Measurements from ENCODE around the gene TBC1D2B.

TBC1D2B gene

GRCh38 chr15:78052001-78052401 is 25.5 kb downstream of the TBC1D2B start:
- DNase-seq, result no peak

- DNase-seq, result no peak
These were observed 25.9 kb downstream of the TBC1D2B start for GRCh38 chr15:78051596-78051995.

- DNase-seq, result no peak
These were observed 26.7 kb downstream of the TBC1D2B start for GRCh38 chr15:78050826-78051225.

- no peak for DNase-seq
These were observed 27.1 kb downstream of the TBC1D2B start for GRCh38 chr15:78050441-78050809.

GRCh38 chr15:78049691-78050440 is 27.6 kb downstream of the TBC1D2B start:
- DNase-seq, result peak; percentile 86

DNA sequence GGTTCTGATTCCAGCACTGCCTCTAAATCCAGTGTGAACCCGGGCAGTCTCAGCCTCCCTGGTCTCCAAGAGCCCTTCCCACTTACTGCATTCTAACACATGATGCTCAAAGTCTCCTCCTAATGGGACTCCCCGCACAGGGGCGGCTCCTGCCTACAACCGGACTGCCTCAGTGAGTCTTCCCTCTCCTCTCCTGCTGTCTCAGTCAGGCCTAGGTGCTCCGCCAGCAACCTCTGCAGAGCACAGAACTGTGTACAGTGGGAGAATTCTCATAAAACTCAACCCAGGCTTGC is 28.9 kb downstream of the TBC1D2B start:
- no peak for DNase-seq

GRCh38 chr15:78047761-78048627 is 29.5 kb downstream of the TBC1D2B start:
- peak; percentile 78 for DNase-seq

DNA sequence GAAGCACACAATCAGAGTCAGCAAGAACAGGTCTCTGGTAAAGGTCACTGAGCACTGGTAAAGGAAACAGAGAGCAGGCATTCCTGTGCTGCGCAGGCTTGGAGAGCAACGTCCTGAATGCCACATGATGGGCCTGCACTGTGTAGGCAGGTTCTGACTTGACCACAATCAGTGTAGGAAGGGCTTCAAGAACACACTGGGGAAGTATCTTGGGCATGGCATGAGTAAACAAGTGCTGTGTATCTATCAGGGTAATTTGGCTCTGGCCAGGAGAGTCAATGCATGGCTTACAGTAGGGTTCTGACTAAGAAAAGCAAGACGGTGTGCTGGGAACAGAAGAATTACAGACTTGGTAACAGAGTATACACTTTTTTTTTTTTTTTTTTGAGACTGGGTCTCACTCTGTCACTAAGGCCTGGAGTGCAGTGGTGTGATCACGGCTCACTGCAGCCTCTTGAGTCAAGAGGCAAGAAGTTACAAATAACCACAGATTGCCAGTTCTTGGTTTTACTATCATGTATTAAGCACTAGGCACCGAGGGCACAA is 30.6 kb downstream of the TBC1D2B start:
- no peak for DNase-seq

- no peak for DNase-seq
These were observed 32.3 kb downstream of the TBC1D2B start for GRCh38 chr15:78045189-78045588.

- no peak for DNase-seq
These were observed 32.9 kb downstream of the TBC1D2B start for GRCh38 chr15:78044407-78045155.

- no peak for DNase-seq
These were observed 35.6 kb downstream of the TBC1D2B start for GRCh38 chr15:78041946-78042345.

- DNase-seq, result no peak
These were observed 36.8 kb downstream of the TBC1D2B start for GRCh38 chr15:78040653-78041244.

DNA sequence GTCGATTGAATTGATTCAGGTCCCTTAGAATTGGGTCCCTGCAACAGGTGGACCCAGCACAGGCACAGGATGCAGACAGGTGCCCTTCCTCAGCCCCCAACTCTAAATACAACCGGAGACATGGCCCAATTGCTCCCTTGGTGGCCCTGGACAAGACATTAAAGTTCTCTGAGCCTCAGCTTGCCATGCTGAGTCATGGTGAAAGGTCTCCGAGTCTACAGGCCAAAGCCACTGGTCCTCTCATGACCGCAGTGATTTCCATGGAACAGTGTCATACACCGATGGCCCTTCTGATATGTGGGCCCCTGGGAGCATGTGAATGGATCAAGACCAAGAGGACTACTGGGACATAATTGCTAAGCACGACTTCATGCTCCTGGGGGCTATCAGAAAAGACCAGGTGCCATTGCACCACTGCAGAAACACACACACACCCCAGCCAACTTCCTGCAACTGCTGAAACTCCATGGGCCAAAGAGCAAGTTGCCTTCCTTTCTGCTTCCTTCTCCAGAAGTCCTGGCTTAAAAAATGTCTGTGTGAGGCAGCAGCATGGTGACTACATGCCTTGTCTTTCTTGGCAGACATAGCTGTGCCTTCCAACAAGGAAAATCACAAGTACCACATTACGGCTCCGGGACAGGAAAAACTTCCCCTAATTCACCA is 38.8 kb downstream of the TBC1D2B start:
- no peak for DNase-seq

DNA sequence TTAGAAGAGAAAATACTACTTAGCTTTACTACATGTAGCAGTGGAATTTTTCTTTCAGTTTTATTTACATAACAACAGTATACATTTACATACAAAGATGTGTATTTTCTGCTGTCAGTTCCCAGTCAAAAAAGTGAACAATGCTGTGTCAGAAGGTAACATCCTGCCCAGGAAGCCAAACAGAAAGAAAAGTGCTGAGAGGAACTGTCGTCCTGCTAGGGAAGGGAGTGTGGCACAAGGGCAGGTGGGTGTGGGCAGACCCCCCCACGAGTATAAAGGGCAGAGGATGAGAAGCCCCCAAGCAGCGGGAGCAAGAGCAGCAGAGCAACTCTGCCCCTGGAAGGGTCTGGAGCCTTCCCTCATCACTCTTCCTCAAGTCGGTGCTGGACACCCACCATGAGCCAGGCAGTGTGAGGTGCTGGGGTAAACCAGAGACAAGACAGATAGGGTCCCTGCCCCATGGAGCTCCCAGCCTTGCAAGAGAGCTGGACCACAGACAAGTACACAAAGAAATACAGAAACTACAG is 39.7 kb downstream of the TBC1D2B start:
- DNase-seq, result no peak

GRCh38 chr15:78037328-78037727 is 40.2 kb downstream of the TBC1D2B start:
- no peak for DNase-seq

GRCh38 chr15:78035861-78036476 is 41.5 kb downstream of the TBC1D2B start:
- DNase-seq, result no peak

GRCh38 chr15:78035321-78035751 is 42.2 kb downstream of the TBC1D2B start:
- DNase-seq, result no peak

DNA sequence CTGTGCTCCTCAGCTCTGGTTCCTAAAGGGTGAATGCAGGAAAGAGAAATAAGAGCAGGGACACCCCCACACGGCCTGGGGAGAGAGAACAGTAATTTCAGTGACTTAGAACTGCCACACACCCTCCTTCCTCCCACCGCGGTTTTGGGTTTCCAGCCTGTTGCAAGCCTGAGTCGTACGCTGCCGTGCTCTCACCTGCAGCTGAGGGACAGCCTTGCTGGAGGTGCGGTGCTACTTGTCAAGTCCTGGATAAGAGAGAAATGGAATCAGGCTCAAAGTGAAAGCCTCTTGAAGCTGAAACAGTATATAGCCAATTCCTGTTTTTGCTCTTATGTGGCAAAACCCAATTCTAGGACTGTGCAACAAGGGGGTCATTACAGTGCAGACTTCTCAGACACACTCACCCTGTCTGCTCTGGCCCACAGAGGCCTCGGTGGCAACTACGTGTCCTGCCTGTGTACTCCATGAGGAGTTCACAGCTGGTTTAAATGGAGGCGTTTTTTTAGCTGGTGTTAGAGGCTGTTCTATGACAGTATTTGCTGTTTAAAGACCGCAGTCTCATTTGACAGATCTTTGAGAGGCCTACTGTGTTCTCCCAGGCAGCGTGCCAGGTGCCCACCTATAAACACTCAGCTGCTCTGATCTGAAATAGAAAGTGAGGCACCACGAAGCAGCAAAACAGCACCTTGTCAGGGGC is 42.9 kb downstream of the TBC1D2B start:
- no peak for DNase-seq

GRCh38 chr15:78033864-78034263 is 43.6 kb downstream of the TBC1D2B start:
- DNase-seq, result peak; percentile 45

DNA sequence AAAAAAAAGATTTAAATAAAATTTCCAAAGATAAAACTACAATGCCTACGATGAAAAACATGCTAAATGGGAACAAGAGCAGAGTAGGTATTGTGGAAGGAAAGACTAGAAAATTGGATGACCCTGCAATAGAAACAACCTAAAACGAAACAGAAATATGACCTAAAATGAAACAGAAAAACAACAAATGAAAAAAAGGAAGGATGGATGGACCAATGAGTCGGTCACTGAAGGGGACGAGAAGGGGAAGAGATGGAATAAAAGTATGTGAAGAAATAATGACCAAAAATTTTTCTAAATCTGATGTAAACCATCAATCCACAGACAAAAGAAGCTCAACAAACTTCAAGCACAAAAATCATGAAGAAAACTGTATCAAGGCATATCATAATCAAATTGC is 44.8 kb downstream of the TBC1D2B start:
- DNase-seq, result no peak

DNA sequence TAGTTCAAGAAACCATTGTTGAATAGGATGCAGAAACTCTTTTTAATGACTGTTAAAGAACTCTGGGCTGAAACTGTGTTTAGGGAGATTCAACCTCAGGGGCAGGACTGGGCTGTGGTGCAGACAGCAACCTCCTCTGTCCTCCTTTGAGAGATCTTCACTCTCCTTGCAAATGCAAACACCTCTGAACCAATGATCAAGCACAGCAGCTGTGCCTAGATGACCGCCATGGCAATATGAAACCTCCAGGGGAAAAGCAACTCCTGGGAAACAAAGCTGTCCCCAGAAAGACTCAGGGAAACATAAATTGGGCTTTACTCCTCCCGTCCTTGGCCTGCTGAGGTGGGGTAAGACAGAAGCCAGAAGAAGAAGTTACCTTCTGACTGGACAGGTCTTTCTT is 52.6 kb downstream of the TBC1D2B start:
- DNase-seq, result no peak

Measured in fibroblast of skin of scalp (primary cell).